ENCODE measurements around the gene S100A8. TPM values are rescaled to one million over a fixed set of nuclear protein-coding genes. Genes with fewer than 3 reads are reported as not detected.

S100A8 gene
- total and polyA plus RNA-seq, 2 donors (not counting 3 experiments of a cell fraction or from before 2014, with no cell fraction given), result not detected

DNA sequence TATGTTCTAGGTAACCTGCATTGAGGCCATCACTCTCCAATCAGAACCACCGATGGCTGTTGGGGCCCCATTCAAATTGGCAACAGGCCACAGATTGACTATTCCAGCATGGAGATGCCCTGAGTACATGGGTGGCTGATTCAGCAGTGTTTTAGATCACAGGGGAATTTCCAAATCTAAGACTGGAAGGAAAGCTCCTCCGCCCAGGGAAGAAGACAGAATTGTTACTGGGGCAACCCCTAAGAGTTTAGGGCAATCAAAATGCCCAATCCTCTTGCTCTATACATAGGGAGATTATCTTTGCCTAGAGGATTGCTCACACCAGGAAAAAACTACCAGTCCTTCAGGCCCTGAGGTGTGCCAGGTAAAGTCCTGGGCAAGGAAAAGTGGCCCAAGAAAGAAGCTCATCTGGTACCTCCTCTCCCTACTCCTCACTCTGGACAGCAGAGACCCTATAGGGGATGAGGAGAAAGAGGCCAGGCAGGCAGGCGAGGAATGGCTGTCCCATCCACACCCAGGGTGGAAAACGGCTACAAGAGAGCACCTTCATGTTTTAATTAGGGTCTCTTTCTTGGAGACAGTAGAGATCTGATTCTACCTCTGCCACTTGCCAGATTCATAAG is 5.8 kb downstream of the S100A8 start:
- TF ChIP-seq MYC (IDR thresholded peaks at IDR 0.05; ENCODE audit: low read depth, low read length) (no peak), POLR2A (IDR thresholded peaks at IDR 0.05; ENCODE audit: low read depth, low read length) (no peak), EZH2 (IDR thresholded peaks at IDR 0.05; ENCODE audit: borderline replicate concordance, low read depth, low read length, severe bottlenecking) (no peak), POLR2AphosphoS5 (IDR thresholded peaks at IDR 0.05; ENCODE audit: insufficient read depth, low read depth, low read length) (no peak), CTCF (IDR thresholded peaks at IDR 0.05; ENCODE audit: extremely low read depth in 1 of 2, insufficient read depth in 1 of 2, low read depth in 1 of 2, low read length in 2 of 2) (no peak), GATA2 (IDR thresholded peaks at IDR 0.05; ENCODE audit: insufficient read depth, insufficient read length, low read depth, low read length) (no peak), JUN (IDR thresholded peaks at IDR 0.05; ENCODE audit: borderline replicate concordance, insufficient read depth, insufficient read length, low read depth) (no peak), MAX (IDR thresholded peaks at IDR 0.05; ENCODE audit: insufficient read depth, insufficient read length) (no peak), FOS (IDR thresholded peaks at IDR 0.05; ENCODE audit: borderline replicate concordance, insufficient read depth, low read length) (no peak)
- dilution Hi-C loops (cut with MboI; ENCODE audit: extremely low pct_ligation_motif_present, low sequenced_read_pairs) (no loop called here), intact Hi-C loops (cut with micrococcal nuclease) (no loop called here)
- CTCF ChIA-PET, result interaction anchor here (1.1 kb wide), 1 partner anchor 29 kb away, joined by 3 read pairs; no protein-coding TSS in a partner anchor
- H3K9ac ChIP-seq (replicated peaks; ENCODE audit: extremely low read depth, insufficient read depth, low read length), result no peak overlapping the region
- H2AFZ ChIP-seq (ENCODE audit: low read depth, low read length), result no peak overlapping the region
- FAIRE-seq (no peak), DNase-seq (ENCODE audit: low read depth, low spot score) (no peak)
- H3K27ac ChIP-seq (ENCODE audit: insufficient read depth, low read depth, low read length), result no peak overlapping the region
- no peaks in the 10 kb centered on the region for H3K79me2 ChIP-seq (ENCODE audit: control insufficient read depth, insufficient read depth, low read length)
- no peaks in the 10 kb centered on the region for H3K36me3 ChIP-seq (ENCODE audit: control insufficient read depth in 2 of 2, extremely low read depth in 1 of 2, insufficient read depth in 2 of 2, low read length in 2 of 2)
- H3K9me1 ChIP-seq (replicated peaks; ENCODE audit: control insufficient read depth, extremely low read depth, insufficient read depth, low read length), result no peaks in the 10 kb centered on the region
- H3K4me3 ChIP-seq (replicated peaks in 1 of 3; ENCODE audit: insufficient read depth in 1 of 3, low read depth in 1 of 3, low read length in 3 of 3), result no peak overlapping the region
- H3K4me2 ChIP-seq (ENCODE audit: insufficient read depth, low read length), result no peak overlapping the region
- H3K9me3 ChIP-seq (replicated peaks; ENCODE audit: control insufficient read depth, insufficient read depth, low read length), result no peaks in the 10 kb centered on the region
- H3K27me3 ChIP-seq (ENCODE audit: control insufficient read depth in 2 of 2, insufficient read depth in 2 of 2, low read length in 2 of 2), result no peaks in the 10 kb centered on the region
- BruUV-seq (replicated peaks), result no TSS peak
- POLR2A ChIA-PET, result no interaction called here
- H3K4me1 ChIP-seq (ENCODE audit: control insufficient read depth, extremely low read depth, insufficient read depth, low read length), result no peaks in the 10 kb centered on the region
- no peaks in the 10 kb centered on the region for H4K20me1 ChIP-seq (replicated peaks; ENCODE audit: control insufficient read depth, extremely low read depth, insufficient read depth, low read length)

Measured in endothelial cell of umbilical vein (primary cell).